B cell (primary cell): ENCODE results near the gene LEMD2. TPM values are rescaled to one million over a fixed set of nuclear protein-coding genes. Genes with fewer than 3 reads are reported as not detected.

Experiments used
- ATAC-seq: fragments of 200-7000 bp; cut with Tn5 transposase; one replicate; pipeline ENCODE4 v1.10.0; 2021; ENCODE audit warnings: low read depth, mild to moderate bottlenecking, moderate number of reproducible peaks, moderate library complexity
- CTCF ChIA-PET: fragments of 350-600 bp; sonication (Branson Sonifier 250); formaldehyde crosslinking; loops from one replicate; lab custom pipeline; 2021; ENCODE audit warnings: antibody characterized with exemption, inconsistent platforms; lab: Charles Lee
- POLR2A ChIA-PET: fragments of 350-600 bp; sonication (Branson Sonifier 250); formaldehyde crosslinking; loops from one replicate; lab custom pipeline; 2021; ENCODE audit warnings: antibody characterized with exemption; lab: Charles Lee
- DNase-seq: peaks from one replicate; pipeline ENCODE4 v3.0.0; 2013
- H2AFZ ChIP-seq: 2 replicates; pipeline ENCODE4 v1.6.1; 2012; ENCODE audit warnings: mild to moderate bottlenecking, low read depth, low read length; ENCODE audit not compliant: insufficient read depth, poor library complexity, severe bottlenecking
- H3K27ac ChIP-seq, 2 donors: 1 replicate in 1 of 2; 2 replicates in 1 of 2; pipeline ENCODE4 v1.5.1; 2012 to 2013; ENCODE audit warnings: low read length in 2 of 2, mild to moderate bottlenecking in 2 of 2, moderate library complexity in 1 of 2
- H3K27me3 ChIP-seq, 4 experiments: fragments of 200-600 bp in 1 of 4; sonication (generic) in 1 of 4; replicated peaks in 1 of 4; 1 replicate in 2 of 4; 2 replicates in 2 of 4; pipeline versions ENCODE4 v1.6.1 to v1.7.0; 2013 to 2016; ENCODE audit warnings: low read length in 3 of 4, mild to moderate bottlenecking in 2 of 4, mixed read lengths in 1 of 4, moderate library complexity in 1 of 4; ENCODE audit not compliant: insufficient read depth in 4 of 4, control insufficient read depth in 3 of 4; ENCODE audit errors: control extremely low read depth in 1 of 4
- H3K36me3 ChIP-seq, 2 experiments: replicated peaks in 1 of 2; 1 replicate in 1 of 2; 2 replicates in 1 of 2; pipeline versions ENCODE4 v1.6.1 to v1.7.1; 2013; ENCODE audit warnings: low read length in 1 of 2; ENCODE audit not compliant: insufficient read depth in 2 of 2, control insufficient read depth in 1 of 2; ENCODE audit errors: control extremely low read depth in 1 of 2, extremely low read depth in 1 of 2
- H3K4me1 ChIP-seq, 2 donors: fragments of 200-600 bp in 1 of 2; sonication (generic) in 1 of 2; 1 replicate in 1 of 2; 2 replicates in 1 of 2; pipeline versions ENCODE4 v1.5.1 to v1.6.1; 2013 to 2017; ENCODE audit warnings: low read length in 2 of 2; ENCODE audit not compliant: control insufficient read depth in 2 of 2, insufficient read depth in 2 of 2
- H3K4me2 ChIP-seq: replicated peaks from 2 replicates; pipeline ENCODE3; 2012; ENCODE audit warnings: mild to moderate bottlenecking, low read depth, low read length; ENCODE audit not compliant: poor library complexity, severe bottlenecking
- H3K4me3 ChIP-seq, 5 experiments: fragments of 200-600 bp in 1 of 5; sonication (generic) in 1 of 5; 1 replicate in 3 of 5; 2 replicates in 2 of 5; pipeline versions ENCODE4 v1.5.1 to v1.7.0; 2011 to 2016; ENCODE audit warnings: low read length in 4 of 5, mild to moderate bottlenecking in 4 of 5, low read depth in 2 of 5, control low read depth in 1 of 5, moderate library complexity in 1 of 5; ENCODE audit not compliant: insufficient read depth in 1 of 5; ENCODE audit errors: control extremely low read depth in 1 of 5, extremely low read depth in 1 of 5
- H3K79me2 ChIP-seq: fragments of 200-600 bp; sonication (generic); one replicate; pipeline ENCODE4 v1.6.0; 2016; ENCODE audit warnings: low read length; ENCODE audit not compliant: control insufficient read depth, insufficient read depth
- H3K9ac ChIP-seq: fragments of 200-600 bp; sonication (generic); 2 replicates; pipeline ENCODE4 v1.6.1; 2017; ENCODE audit warnings: mild to moderate bottlenecking, low read length, moderate library complexity
- H3K9me3 ChIP-seq, 3 donors: one replicate each; pipeline versions ENCODE4 v1.6.1 to v1.7.1; 2013; ENCODE audit warnings: low read length in 2 of 3; ENCODE audit not compliant: control insufficient read depth in 2 of 3, insufficient read depth in 1 of 3; ENCODE audit errors: control extremely low read depth in 1 of 3
- H4K20me1 ChIP-seq: 2 replicates; pipeline ENCODE4 v1.6.0; 2012; ENCODE audit warnings: mild to moderate bottlenecking, low read length; ENCODE audit not compliant: insufficient read depth, control insufficient read depth, poor library complexity, severe bottlenecking
- H3K27ac Mint-ChIP-seq: one replicate; pipeline ENCODE4 v1.8.0; 2021; ENCODE audit warnings: mixed read lengths
- H3K27me3 Mint-ChIP-seq: one replicate; pipeline ENCODE4 v1.8.0; 2021; ENCODE audit warnings: mixed read lengths
- H3K4me1 Mint-ChIP-seq: one replicate; pipeline ENCODE4 v1.8.0; 2021; ENCODE audit warnings: mixed read lengths
- H3K4me3 Mint-ChIP-seq: one replicate; pipeline ENCODE4 v1.8.0; 2021; ENCODE audit warnings: mixed read lengths
- H3K9me3 Mint-ChIP-seq: one replicate; pipeline ENCODE4 v1.8.0; 2022; ENCODE audit warnings: mixed read lengths; ENCODE audit not compliant: insufficient read depth
- CTCF ChIP-seq: fragments of 200-600 bp; IDR thresholded peaks from one replicate; pipeline ENCODE4 v1.8.0; 2022; ENCODE audit warnings: antibody characterized with exemption, mild to moderate bottlenecking
- EZH2 ChIP-seq: IDR thresholded peaks from 2 replicates; pipeline ENCODE4 v1.6.1; 2012; ENCODE audit warnings: borderline replicate concordance, low read depth, mild to moderate bottlenecking, moderate library complexity, low read length; ENCODE audit not compliant: insufficient read depth, poor library complexity, severe bottlenecking
- WGBS: methylation state at CpG from one replicate; pipeline ENCODE4 v1.1.5; 2013; ENCODE audit warnings: missing lambda C conversion rate; ENCODE audit not compliant: insufficient coverage; 5-methylcytosine and 5-hydroxymethylcytosine counted together
- intact Hi-C: fragments of 100-400 bp; cut with micrococcal nuclease; formaldehyde crosslinking; loops from one replicate; pipeline ENCODE4 v1.10.0; 2022
- polyA plus RNA-seq: library from polyadenylated mRNA; depleted of rRNA; stranded (reverse); fragments of >200 nt; gene quantifications from 2 replicates; pipeline ENCODE4 v1.2.3, GENCODE V29; 2012
- total RNA-seq, 2 donors: library from RNA; stranded (reverse); fragments of 120-200 nt in 1 of 2; gene quantifications; 1 replicate in 1 of 2; 2 replicates in 1 of 2; pipeline versions ENCODE4 v1.2.3 to v1.2.4, GENCODE V29; 2013 to 2022

LEMD2 gene
- total and polyA plus RNA-seq, 2 donors (not counting 1 experiment from before 2014, with no cell fraction given), result 58.7 to 113 TPM

DNA sequence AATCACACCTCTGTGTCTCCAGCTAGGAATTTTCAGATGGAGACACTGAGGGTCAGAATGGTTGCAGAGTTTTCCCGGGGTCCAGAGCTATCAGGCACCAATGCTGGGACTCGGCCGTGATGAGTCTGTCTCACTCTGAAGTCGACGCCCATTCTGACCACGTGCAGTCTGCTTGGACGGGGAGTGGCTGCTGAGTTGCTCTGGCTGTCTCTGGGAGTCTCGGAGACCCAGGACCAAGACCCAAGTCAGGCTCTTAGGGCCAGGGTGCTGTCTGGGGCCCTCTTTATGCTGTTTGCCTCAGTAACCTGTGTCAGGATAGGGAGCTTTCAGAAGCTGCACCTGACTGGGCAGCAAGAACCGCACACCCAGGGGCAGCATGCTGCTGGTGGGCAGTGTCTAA lies 46.8 kb downstream of the LEMD2 start:
- WGBS, result 86% methylated on average over 9 of the region's 9 CpGs
- Histone ChIP-seq H3K9me3 (no peaks in the 10 kb centered on the region), H3K9ac (no peak overlapping the region), H3K27me3 (peaks cover 0 to 6% (median under 1%) of the 10 kb centered on the region in 4 experiments), H4K20me1 (no peaks in the 10 kb centered on the region), H3K36me3 (no peaks in the 10 kb centered on the region), H3K27ac (no peak overlapping the region), H3K79me2 (no peaks in the 10 kb centered on the region), H3K4me1 (peaks cover 0 to 3% of the 10 kb centered on the region in 2 donors), H2AFZ (no peak overlapping the region), H3K4me3 (no peak overlapping the region), H3K4me2 (no peak overlapping the region)
- H3K4me1 Mint-ChIP-seq, result peaks cover 3% of the 10 kb centered on the region
- TF ChIP-seq EZH2 (no peak), CTCF (no peak)
- DNase-seq (no peak), ATAC-seq (no peak)
- H3K27ac Mint-ChIP-seq, result no peak overlapping the region
- H3K9me3 Mint-ChIP-seq, result no peaks in the 10 kb centered on the region
- H3K27me3 Mint-ChIP-seq, result peaks cover 20% of the 10 kb centered on the region
- intact Hi-C loops, result no loop called here
- ChIA-PET POLR2A (no interaction called here), CTCF (interaction anchor here (3.2 to 4.1 kb wide), 4 partner anchors 13 to 152 kb away, joined by 8 to 27 read pairs (median 16); partner anchors contain the start of gene UQCC2)
- H3K4me3 Mint-ChIP-seq, result no peak overlapping the region

GRCh38 chr6:33740794-33741193 lies 48.1 kb downstream of the LEMD2 start:
- H3K27me3 Mint-ChIP-seq, result peaks cover 18% of the 10 kb centered on the region
- intact Hi-C loops, result no loop called here
- POLR2A ChIA-PET, result no interaction called here

More at GRCh38 chr6:33740794-33741193, 48.1 kb downstream of the LEMD2 start:
- H3K27ac Mint-ChIP-seq, result no peak overlapping the region
- H3K9me3 Mint-ChIP-seq, result no peaks in the 10 kb centered on the region
- CTCF ChIA-PET, result interaction anchor here (0.7 kb wide), 1 partner anchor 1485 kb away, joined by 3 read pairs; no protein-coding TSS in a partner anchor
- TF ChIP-seq CTCF, result no peak
- no peak for TF ChIP-seq EZH2
- no peaks in the 10 kb centered on the region for H3K79me2 ChIP-seq
- H4K20me1 ChIP-seq, result no peaks in the 10 kb centered on the region
- WGBS, result 75% methylated on average over 4 of the region's 5 CpGs
- DNase-seq (no peak), ATAC-seq (no peak)
- no peak overlapping the region for H3K9ac ChIP-seq
- H3K4me3 ChIP-seq, result no peak overlapping the region
- peaks cover 3% of the 10 kb centered on the region for H3K4me1 Mint-ChIP-seq
- no peaks in the 10 kb centered on the region for H3K9me3 ChIP-seq
- H3K36me3 ChIP-seq, result no peaks in the 10 kb centered on the region
- H3K27ac ChIP-seq, result no peak overlapping the region
- peaks cover 0 to 6% (median 0%) of the 10 kb centered on the region in 4 experiments for H3K27me3 ChIP-seq
- H2AFZ ChIP-seq, result no peak overlapping the region
- peaks cover 0 to 3% of the 10 kb centered on the region in 2 donors for H3K4me1 ChIP-seq
- H3K4me3 Mint-ChIP-seq, result no peak overlapping the region
- H3K4me2 ChIP-seq, result no peak overlapping the region
